ENCODE data around the gene NUMB.
"Not testable (repeated sequence)": the region's sequence is repeated elsewhere in the genome, so short reads cannot be mapped to it uniquely, and the experiment has no call there.

The NUMB gene

GRCh38 chr14:73313151-73313550, 145.2 kb downstream of the NUMB start:
- TF ChIP-seq Cebpa-rat (IDR thresholded peaks at IDR 0.05): no peak
- H4K20me1 ChIP-seq: no peaks in the 10 kb centered on the region
- H3K9ac ChIP-seq: no peak overlapping the region
- no peak overlapping the region for H3K4me2 ChIP-seq
- H3K4me1 ChIP-seq: peaks cover 24% of the 10 kb centered on the region
- H3K9me3 ChIP-seq: no peaks in the 10 kb centered on the region
- no peaks in the 10 kb centered on the region for H3K27me3 ChIP-seq
- H3K4me3 ChIP-seq: no peak overlapping the region
- no peak overlapping the region for H3K27ac ChIP-seq
- H3K36me3 ChIP-seq: 0 out of 2 replicates have a peak, but pooled peaks cover 10% of the 10 kb centered on the region

GRCh38 chr14:73312687-73313086, 145.7 kb downstream of the NUMB start:
- Histone ChIP-seq H3K27me3 (no peaks in the 10 kb centered on the region), H4K20me1 (no peaks in the 10 kb centered on the region), H3K9ac (no peak overlapping the region), H3K36me3 (0 out of 2 replicates have a peak, but pooled peaks cover 13% of the 10 kb centered on the region), H3K4me2 (no peak overlapping the region), H3K4me1 (peaks cover 24% of the 10 kb centered on the region), H3K27ac (no peak overlapping the region), H3K9me3 (no peaks in the 10 kb centered on the region), H3K4me3 (no peak overlapping the region)
- TF ChIP-seq Cebpa-rat (IDR thresholded peaks at IDR 0.05): no peak

GRCh38 chr14:73311708-73312030, 146.7 kb downstream of the NUMB start:
- Histone ChIP-seq H3K9me3 (no peaks in the 10 kb centered on the region), H3K4me1 (peaks cover 24% of the 10 kb centered on the region), H3K4me3 (no peak overlapping the region), H3K4me2 (peak overlapping the region; percentile 81), H3K27me3 (no peaks in the 10 kb centered on the region), H3K9ac (no peak overlapping the region), H3K36me3 (0 out of 2 replicates have a peak, but pooled peaks cover 10% of the 10 kb centered on the region), H4K20me1 (no peaks in the 10 kb centered on the region), H3K27ac (0 out of 2 replicates have a peak overlapping the region, but pooled peaks have one; percentile 46)
- no peak for TF ChIP-seq Cebpa-rat (IDR thresholded peaks at IDR 0.05)

GRCh38 chr14:73309207-73309606, 149.1 kb downstream of the NUMB start:
- H3K4me2 ChIP-seq, H3K27me3 ChIP-seq, H3K9me3 ChIP-seq, H4K20me1 ChIP-seq, H3K4me3 ChIP-seq, H3K9ac ChIP-seq, H3K27ac ChIP-seq, H3K36me3 ChIP-seq: not testable (repeated sequence)
- H3K4me1 ChIP-seq: peaks cover 35% of the 10 kb centered on the region

- no peak overlapping the region for H3K9ac ChIP-seq
- no peaks in the 10 kb centered on the region for H3K9me3 ChIP-seq
- no peak for TF ChIP-seq Cebpa-rat (IDR thresholded peaks at IDR 0.05)
- H3K27me3 ChIP-seq: no peaks in the 10 kb centered on the region
- H4K20me1 ChIP-seq: no peaks in the 10 kb centered on the region
- no peak overlapping the region for H3K27ac ChIP-seq
- H3K36me3 ChIP-seq: 0 out of 2 replicates have a peak, but pooled peaks cover 5% of the 10 kb centered on the region
- H3K4me3 ChIP-seq: no peak overlapping the region
- H3K4me1 ChIP-seq: peaks cover 51% of the 10 kb centered on the region
- no peak overlapping the region for H3K4me2 ChIP-seq
Observed at GRCh38 chr14:73307261-73307660, 151.1 kb downstream of the NUMB start.

GRCh38 chr14:73305499-73305898, 152.8 kb downstream of the NUMB start:
- Histone ChIP-seq H3K9ac (no peak overlapping the region), H3K4me3 (no peak overlapping the region), H3K4me1 (peaks cover 34% of the 10 kb centered on the region), H4K20me1 (no peaks in the 10 kb centered on the region), H3K27me3 (no peaks in the 10 kb centered on the region), H3K36me3 (0 out of 2 replicates have a peak, but pooled peaks cover 5% of the 10 kb centered on the region), H3K27ac (no peak overlapping the region), H3K9me3 (no peaks in the 10 kb centered on the region), H3K4me2 (no peak overlapping the region)
- no peak for TF ChIP-seq Cebpa-rat (IDR thresholded peaks at IDR 0.05)

- TF ChIP-seq Cebpa-rat (IDR thresholded peaks at IDR 0.05): no peak
- Histone ChIP-seq H3K9ac (no peak overlapping the region), H3K9me3 (no peaks in the 10 kb centered on the region), H3K27me3 (no peaks in the 10 kb centered on the region), H4K20me1 (no peaks in the 10 kb centered on the region), H3K4me3 (no peak overlapping the region), H3K36me3 (peaks cover 35% of the 10 kb centered on the region), H3K4me2 (no peak overlapping the region), H3K4me1 (no peaks in the 10 kb centered on the region), H3K27ac (no peak overlapping the region)
Observed at GRCh38 chr14:73295198-73295796, 163.0 kb downstream of the NUMB start.

- Histone ChIP-seq H3K4me1 (no peaks in the 10 kb centered on the region), H3K9ac (no peak overlapping the region), H3K36me3 (peaks cover 39% of the 10 kb centered on the region), H3K4me3 (no peak overlapping the region), H4K20me1 (no peaks in the 10 kb centered on the region), H3K9me3 (no peaks in the 10 kb centered on the region), H3K4me2 (no peak overlapping the region), H3K27me3 (no peaks in the 10 kb centered on the region), H3K27ac (no peak overlapping the region)
- TF ChIP-seq Cebpa-rat (IDR thresholded peaks at IDR 0.05): no peak
Observed at GRCh38 chr14:73293782-73294781, 164.3 kb downstream of the NUMB start.

GRCh38 chr14:73290279-73290678, 168.1 kb downstream of the NUMB start:
- no peak for TF ChIP-seq Cebpa-rat (IDR thresholded peaks at IDR 0.05)
- Histone ChIP-seq H3K9ac (no peak overlapping the region), H3K27ac (no peak overlapping the region), H3K36me3 (peaks cover 55% of the 10 kb centered on the region), H3K27me3 (no peaks in the 10 kb centered on the region), H3K4me3 (no peak overlapping the region), H3K4me2 (no peak overlapping the region), H4K20me1 (no peaks in the 10 kb centered on the region), H3K4me1 (no peaks in the 10 kb centered on the region), H3K9me3 (no peaks in the 10 kb centered on the region)

GRCh38 chr14:73289729-73290128, 168.6 kb downstream of the NUMB start:
- Histone ChIP-seq H3K27ac (no peak overlapping the region), H4K20me1 (no peaks in the 10 kb centered on the region), H3K9ac (no peak overlapping the region), H3K36me3 (peaks cover 61% of the 10 kb centered on the region), H3K4me2 (no peak overlapping the region), H3K4me1 (no peaks in the 10 kb centered on the region), H3K27me3 (no peaks in the 10 kb centered on the region), H3K4me3 (no peak overlapping the region), H3K9me3 (no peaks in the 10 kb centered on the region)
- no peak for TF ChIP-seq Cebpa-rat (IDR thresholded peaks at IDR 0.05)

Measured in BLaER1 (cell line).